ENCODE measurements around the gene RAMAC. TPM values are rescaled to one million over a fixed set of nuclear protein-coding genes. Genes with fewer than 3 reads are reported as not detected.

RAMAC gene
- polyA plus RNA-seq, 1 of the 3 experiments (the other 2 are of a cell fraction): 25.9 TPM

GRCh38 chr15:82992436-82992998 is 6.5 kb downstream of the RAMAC start:
- Histone ChIP-seq H3K4me3 (ENCODE audit: low read depth in 2 of 2, low read length in 1 of 2) (no peak overlapping the region), H3F3A (replicated peaks; ENCODE audit: insufficient read depth) (peaks cover 10% of the 10 kb centered on the region), H3K4me1 (ENCODE audit: control insufficient read depth in 1 of 2, insufficient read depth in 2 of 2, low read depth in 1 of 2, low read length in 1 of 2) (peaks cover 0 to 3% of the 10 kb centered on the region in 2 experiments; a peak in 1 of 4 replicates), H3K4me2 (no peak overlapping the region), H3K27ac (ENCODE audit: low read depth in 2 of 2, low read length in 1 of 2) (no peak overlapping the region), H3K9ac (no peak overlapping the region), H3K79me2 (ENCODE audit: insufficient read depth) (peaks cover 15% of the 10 kb centered on the region), H3K36me3 (replicated peaks in 1 of 2; ENCODE audit: control insufficient read depth in 1 of 2, insufficient read depth in 2 of 2, low read length in 1 of 2) (peaks cover 20 to 24% of the 10 kb centered on the region in 2 experiments), H4K20me1 (ENCODE audit: insufficient read depth) (no peaks in the 10 kb centered on the region), H3K9me2 (no peaks in the 10 kb centered on the region), H2AFZ (ENCODE audit: low read depth) (no peak overlapping the region), H3K9me3 (no peaks in the 10 kb centered on the region), H3K27me3 (ENCODE audit: insufficient read depth) (no peaks in the 10 kb centered on the region)
- ChIA-PET POLR2A (no interaction called here), CTCF (interaction anchor here (2.0 kb wide), 1 partner anchor 141 kb away, joined by 4 read pairs; no protein-coding TSS in a partner anchor)
- WGBS (ENCODE audit: low lambda C conversion rate): 93% methylated on average over 3 of the region's 3 CpGs
- TF ChIP-seq SIN3A (IDR thresholded peaks at IDR 0.05; ENCODE audit: borderline replicate concordance, low read depth, low read length): no peak
- no peak for TF ChIP-seq RCOR1 (IDR thresholded peaks at IDR 0.05; ENCODE audit: low read length)
- TF ChIP-seq RFX5 (IDR thresholded peaks at IDR 0.05; ENCODE audit: low read length): no peak
- TF ChIP-seq USF2 (IDR thresholded peaks at IDR 0.05; ENCODE audit: borderline replicate concordance, low read depth, low read length): no peak
- no peak for TF ChIP-seq GABPA (IDR thresholded peaks at IDR 0.05; ENCODE audit: low read depth)
- no peak for DNase-seq

- TF ChIP-seq REST (IDR thresholded peaks at IDR 0.05; ENCODE audit: low read depth, low read length): no peak
- no peak for TF ChIP-seq IRF3 (IDR thresholded peaks at IDR 0.05; ENCODE audit: low read depth, low read length)
- TF ChIP-seq MAX (IDR thresholded peaks at IDR 0.05; ENCODE audit: low read depth): no peak
- TF ChIP-seq NRF1 (IDR thresholded peaks at IDR 0.05; ENCODE audit: low read depth, low read length): no peak
- TF ChIP-seq FOXJ3 (CRISPR knock-in tag; IDR thresholded peaks at IDR 0.05): no peak
- TF ChIP-seq RXRA (IDR thresholded peaks at IDR 0.05; ENCODE audit: borderline replicate concordance, low read depth): no peak
- TF ChIP-seq ELF1 (IDR thresholded peaks at IDR 0.05): no peak
- TF ChIP-seq YY1 (IDR thresholded peaks at IDR 0.05; ENCODE audit: low read depth): no peak
- no peak for TF ChIP-seq TCF12 (IDR thresholded peaks at IDR 0.05)
- no peak for TF ChIP-seq SMC3 (IDR thresholded peaks at IDR 0.05; ENCODE audit: low read depth, low read length)
- no peak for TF ChIP-seq FOXM1 (IDR thresholded peaks at IDR 0.05; ENCODE audit: low read depth)
- no peak for TF ChIP-seq GATA2 (CRISPR knock-in tag; IDR thresholded peaks at IDR 0.05)
- TF ChIP-seq MEF2A (IDR thresholded peaks at IDR 0.05; ENCODE audit: borderline replicate concordance, low read depth): no peak
- Histone ChIP-seq H2AFZ (ENCODE audit: low read depth) (no peak overlapping the region), H3K79me2 (ENCODE audit: insufficient read depth) (peaks cover 9% of the 10 kb centered on the region), H3K36me3 (replicated peaks in 1 of 2; ENCODE audit: control insufficient read depth in 1 of 2, insufficient read depth in 2 of 2, low read length in 1 of 2) (peaks cover 20 to 21% of the 10 kb centered on the region in 2 experiments), H3K9me3 (no peaks in the 10 kb centered on the region), H4K20me1 (ENCODE audit: insufficient read depth) (no peaks in the 10 kb centered on the region), H3K9me2 (no peaks in the 10 kb centered on the region), H3K4me3 (ENCODE audit: low read depth in 2 of 2, low read length in 1 of 2) (no peak overlapping the region), H3K27me3 (ENCODE audit: insufficient read depth) (no peaks in the 10 kb centered on the region), H3F3A (replicated peaks; ENCODE audit: insufficient read depth) (peaks cover 10% of the 10 kb centered on the region), H3K4me1 (ENCODE audit: control insufficient read depth in 1 of 2, insufficient read depth in 2 of 2, low read depth in 1 of 2, low read length in 1 of 2) (peaks cover 0 to 2% of the 10 kb centered on the region in 2 experiments; a peak in 1 of 4 replicates), H3K27ac (ENCODE audit: low read depth in 2 of 2, low read length in 1 of 2) (no peak overlapping the region), H3K9ac (no peak overlapping the region), H3K4me2 (no peak overlapping the region)
- POLR2A ChIA-PET: no interaction called here
- CTCF ChIA-PET: interaction anchor here (1.5 to 2.0 kb wide), 2 partner anchors 18 to 142 kb away, joined by 4 read pairs; no protein-coding TSS in a partner anchor
- no peak for DNase-seq
- WGBS (ENCODE audit: low lambda C conversion rate): 87% methylated on average over 4 of the region's 4 CpGs
These were observed 7.1 kb downstream of the RAMAC start for GRCh38 chr15:82993144-82993543.

Data from SK-N-SH (cell line).